ENCODE data around the gene CYP20A1. TPM values are rescaled to one million over a fixed set of nuclear protein-coding genes. Genes with fewer than 3 reads are reported as not detected.
A peak's percentile ranks its signal among the peaks of the same experiment; 100 is the strongest.
"Not testable (repeated sequence)": the region's sequence is repeated elsewhere in the genome, so short reads cannot be mapped to it uniquely, and the experiment has no call there.

CYP20A1 gene
- total RNA-seq, 1 donor from 2014 or later, result 32.6 TPM

DNA sequence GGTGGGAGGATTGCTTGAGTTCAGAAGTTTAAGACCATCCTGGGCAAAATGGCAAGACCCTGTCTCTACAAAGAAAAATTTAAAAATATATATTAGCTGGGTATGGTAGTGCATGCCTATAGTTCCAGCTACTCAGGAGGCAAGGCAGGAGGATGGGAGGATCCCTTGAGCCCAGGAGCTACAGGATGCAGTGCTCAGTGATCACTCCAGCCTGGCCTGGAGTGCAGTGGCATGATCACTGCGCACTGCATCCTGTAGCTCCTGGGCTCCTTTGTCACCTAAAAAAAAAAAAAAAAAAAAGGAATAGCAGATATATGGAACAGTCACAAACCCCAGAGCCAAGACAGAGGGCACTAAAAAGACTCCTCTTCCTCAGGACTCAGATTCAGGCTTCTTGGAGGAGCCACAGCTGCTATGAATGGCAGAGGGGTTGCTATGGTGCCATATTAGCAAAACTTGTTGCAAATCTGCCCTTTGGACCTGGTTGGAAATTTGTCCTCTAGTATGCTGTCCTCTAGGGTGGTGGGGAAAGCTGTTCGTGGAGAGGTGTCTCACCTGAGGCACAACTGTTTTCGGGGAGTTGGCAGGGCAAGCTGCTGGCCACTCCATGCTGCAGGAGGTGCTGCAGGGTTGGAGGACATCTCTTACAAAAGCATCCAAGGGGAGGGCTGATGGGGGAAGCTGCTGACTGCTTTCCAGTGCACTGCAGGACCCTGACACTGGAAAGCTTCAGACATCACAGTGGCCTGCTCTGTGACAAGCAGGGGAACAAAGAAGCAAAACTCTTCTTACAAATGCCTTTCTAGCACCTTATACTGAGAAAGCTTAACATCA, 22.7 kb downstream of the CYP20A1 start:
- ATAC-seq (no peak), DNase-seq (ENCODE audit: low spot score) (no peak)
- intact Hi-C loops (cut with DNase I), result no loop called here

DNA sequence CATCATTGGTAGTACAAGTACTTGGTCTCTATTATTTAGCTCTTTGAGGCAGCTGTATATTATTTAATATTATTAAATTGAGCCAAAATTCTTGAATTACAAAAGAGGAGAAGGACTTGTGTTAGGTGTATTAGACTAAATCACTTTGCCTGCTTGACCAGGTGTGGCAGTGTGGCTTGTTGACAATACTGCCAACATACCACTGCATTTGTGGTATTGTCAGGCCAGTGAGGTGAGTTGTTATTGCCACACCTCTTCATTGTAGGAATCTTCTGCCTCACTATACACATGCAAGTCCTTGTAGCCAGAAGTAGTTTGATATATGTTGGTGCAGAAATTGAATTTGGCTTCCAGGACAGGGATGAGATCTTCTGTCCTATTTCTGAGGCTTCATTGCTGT, 40.5 kb downstream of the CYP20A1 start:
- no peak for DNase-seq (ENCODE audit: low spot score)
- ATAC-seq, result no peak
- intact Hi-C loops (cut with DNase I), result no loop called here

DNA sequence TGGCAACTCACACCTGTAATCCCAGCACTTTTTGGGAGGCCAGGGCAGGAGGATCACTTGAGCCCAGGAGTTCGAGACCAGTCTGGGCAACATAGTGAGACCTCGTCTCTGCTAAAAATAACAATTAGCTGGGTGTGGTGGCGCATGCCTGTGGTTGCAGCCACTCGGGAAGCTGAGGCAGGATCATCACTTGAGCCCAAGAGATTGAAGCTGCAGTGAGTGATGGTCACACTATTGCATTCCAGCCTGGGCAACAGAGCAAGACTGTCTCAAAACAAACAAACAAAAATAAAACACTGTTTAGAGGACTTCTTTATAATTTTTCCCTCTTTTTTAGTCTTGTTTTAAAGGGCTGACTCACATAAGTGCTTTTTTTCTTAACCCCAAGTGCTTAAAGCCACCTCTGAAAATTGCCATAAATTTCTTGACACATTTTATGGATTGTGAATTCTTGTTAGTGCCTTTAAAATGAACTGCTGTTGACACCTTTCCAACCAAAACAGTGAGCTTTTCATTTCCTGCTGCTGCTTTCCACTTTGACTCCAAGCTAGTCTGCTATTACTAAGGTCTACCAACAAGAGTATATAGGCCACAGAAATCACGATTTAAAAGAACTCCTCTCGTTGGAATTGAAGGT, 41.7 kb downstream of the CYP20A1 start:
- intact Hi-C loops (cut with DNase I), result no loop called here
- DNase-seq (ENCODE audit: low spot score) (no peak), ATAC-seq (no peak)

DNA sequence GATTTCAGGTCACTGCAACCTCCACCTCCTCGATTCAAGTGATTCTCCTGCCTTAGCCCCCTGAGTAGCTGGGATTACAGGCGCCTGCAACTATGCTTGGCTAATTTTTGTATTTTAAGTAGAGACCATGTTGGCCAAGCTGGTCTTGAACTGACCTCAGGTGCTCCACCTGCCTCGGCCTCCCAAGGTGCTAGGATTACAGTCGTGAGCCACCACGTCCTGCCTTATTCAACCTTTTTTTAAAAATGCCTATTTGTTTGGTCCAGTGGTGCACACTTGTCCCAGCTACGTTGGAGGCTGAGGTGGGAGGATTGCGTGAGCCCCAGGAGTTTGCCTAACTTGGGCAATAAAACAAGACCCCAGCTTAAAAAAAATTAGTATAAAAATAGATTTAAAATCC, 43.3 kb downstream of the CYP20A1 start:
- ATAC-seq (no peak), DNase-seq (ENCODE audit: low spot score) (no peak)
- intact Hi-C loops (cut with DNase I), result no loop called here

DNA sequence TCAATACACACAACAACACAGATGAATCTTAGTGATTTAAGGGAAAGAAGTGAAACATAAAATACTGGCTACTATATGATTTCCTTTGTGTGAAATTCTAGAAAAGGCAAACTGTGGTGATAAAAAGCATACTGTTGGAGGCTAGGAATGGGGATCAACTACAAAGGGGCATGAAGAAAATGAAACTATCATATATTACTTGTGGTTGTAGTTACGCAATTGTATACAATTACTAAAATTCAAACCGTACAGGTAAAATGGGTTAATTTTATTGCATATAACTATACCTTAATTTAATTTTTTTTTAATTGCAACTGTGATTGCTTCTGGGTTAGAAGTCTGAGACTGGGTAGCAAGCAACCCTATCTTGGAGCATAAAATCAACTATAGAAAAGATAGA, 47.7 kb downstream of the CYP20A1 start:
- intact Hi-C loops (cut with DNase I), result no loop called here
- ATAC-seq (no peak), DNase-seq (ENCODE audit: low spot score) (no peak)

DNA sequence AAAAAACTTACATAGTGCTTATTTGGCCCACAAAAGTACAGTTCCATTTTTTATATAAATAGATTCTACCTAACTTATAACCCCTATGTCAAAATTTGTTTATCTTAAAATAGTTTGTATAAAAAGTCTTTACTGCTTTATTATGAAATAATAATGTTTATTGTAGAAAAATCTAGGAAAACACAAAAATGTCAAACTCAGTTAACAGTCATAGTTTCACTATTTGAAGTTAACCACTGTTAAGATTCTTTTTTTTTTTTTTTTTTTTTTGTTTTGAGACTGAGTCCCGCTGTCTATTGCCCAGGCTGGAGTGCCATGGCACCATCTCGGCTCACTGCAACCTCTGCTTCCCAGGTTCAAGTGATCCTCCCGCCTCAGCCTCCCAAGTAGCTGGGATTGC, 62.8 kb downstream of the CYP20A1 start:
- intact Hi-C loops (cut with DNase I), result no loop called here
- ATAC-seq, result no peak

DNA sequence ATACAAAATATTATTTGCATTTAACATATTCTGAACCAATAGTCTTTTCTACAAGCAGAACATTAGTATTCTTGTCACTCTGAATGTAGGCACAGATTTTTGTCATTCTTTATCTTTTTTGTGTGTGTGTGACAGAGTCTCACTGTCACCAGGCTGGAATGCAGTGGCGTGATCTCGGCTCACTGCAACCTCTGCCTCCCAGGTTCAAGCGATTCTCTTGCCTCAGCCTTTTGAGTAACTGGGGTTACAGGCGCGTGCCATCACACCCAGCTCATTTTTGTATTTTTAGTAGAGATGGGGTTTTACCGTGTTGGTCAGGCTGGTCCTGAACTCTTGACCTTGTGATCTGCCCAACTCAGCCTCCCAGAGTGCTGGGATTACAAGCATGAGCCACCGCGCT, 63.8 kb downstream of the CYP20A1 start:
- DNase-seq (ENCODE audit: low spot score); intact Hi-C loops (cut with DNase I); ATAC-seq: not testable (repeated sequence)

More for the DNA sequence above, 62.8 kb downstream of the CYP20A1 start:
- no peak for DNase-seq (ENCODE audit: low spot score)

DNA sequence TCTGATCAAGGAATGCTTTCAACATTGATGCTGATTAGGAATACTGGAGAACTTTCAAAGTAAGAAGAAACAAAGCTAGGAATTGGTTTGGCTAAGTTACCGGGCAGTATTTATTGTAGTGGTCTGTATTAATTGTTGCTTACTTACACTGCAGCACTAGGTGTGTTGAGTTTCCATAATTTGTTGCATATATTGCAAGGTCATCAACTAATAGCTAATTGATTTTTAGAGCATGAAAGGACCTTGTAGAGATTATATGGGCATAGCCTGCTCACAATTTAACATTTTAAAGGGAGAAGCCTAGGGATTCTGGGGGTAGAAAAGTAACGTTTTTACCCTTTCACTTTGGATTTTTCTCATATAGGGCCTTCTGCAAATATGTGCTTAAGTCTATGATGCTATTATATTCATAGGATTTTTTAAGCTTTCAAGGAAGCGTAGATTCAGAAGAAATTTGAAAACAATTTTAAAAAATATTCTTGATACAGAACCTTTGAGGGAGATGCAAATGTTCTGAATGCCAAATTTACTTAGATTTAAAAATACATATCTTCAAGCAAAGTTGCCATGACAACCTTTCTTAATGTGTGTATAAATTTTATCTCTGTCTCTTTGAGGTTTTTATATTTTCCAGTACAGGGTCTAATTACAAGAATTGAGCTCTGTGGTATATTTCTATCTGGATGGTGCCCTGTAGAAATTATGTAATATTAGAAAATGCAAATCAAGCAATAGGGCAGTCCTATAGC, 72.0 kb downstream of the CYP20A1 start:
- ATAC-seq (no peak), DNase-seq (ENCODE audit: low spot score) (no peak)
- intact Hi-C loops (cut with DNase I), result no loop called here

DNA sequence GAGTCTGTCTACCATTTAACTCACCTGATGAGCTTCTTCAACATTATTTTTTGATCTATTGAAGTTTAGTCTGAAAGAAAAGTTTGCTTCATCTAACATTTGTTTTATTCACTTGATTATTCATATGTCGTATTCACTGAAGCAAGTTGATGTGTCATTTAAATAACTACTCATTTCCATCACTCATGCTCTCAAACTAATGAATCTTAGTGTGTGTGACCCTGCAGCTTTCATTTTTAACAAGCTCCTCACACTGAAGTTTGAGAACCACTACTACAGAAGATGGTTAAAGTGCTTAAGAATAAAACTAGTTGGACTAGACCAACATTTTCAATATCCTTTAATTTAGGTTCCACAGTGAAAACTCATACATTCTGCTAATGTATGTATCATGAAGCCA, 87.5 kb downstream of the CYP20A1 start:
- no peak for DNase-seq (ENCODE audit: low spot score)
- intact Hi-C loops (cut with DNase I), result no loop called here
- ATAC-seq, result no peak

DNA sequence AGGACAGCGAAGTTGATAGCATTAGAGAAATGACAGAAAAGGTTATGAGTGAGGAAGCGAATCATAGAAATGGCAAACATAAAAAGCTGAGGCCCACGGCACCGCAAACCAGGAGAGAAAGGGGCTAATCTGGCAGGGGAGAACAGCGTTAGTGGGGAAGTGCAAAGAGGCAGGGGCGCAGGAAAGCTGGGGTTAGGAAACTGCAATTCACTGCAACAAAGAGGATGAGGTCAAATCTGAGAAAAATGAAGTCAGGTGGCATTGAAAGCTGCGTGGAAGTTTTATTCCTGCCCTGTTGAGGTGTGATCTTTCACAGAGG, 88.7 kb downstream of the CYP20A1 start:
- intact Hi-C loops (cut with DNase I), result no loop called here
- no peak for ATAC-seq
- DNase-seq (ENCODE audit: low spot score), result no peak

DNA sequence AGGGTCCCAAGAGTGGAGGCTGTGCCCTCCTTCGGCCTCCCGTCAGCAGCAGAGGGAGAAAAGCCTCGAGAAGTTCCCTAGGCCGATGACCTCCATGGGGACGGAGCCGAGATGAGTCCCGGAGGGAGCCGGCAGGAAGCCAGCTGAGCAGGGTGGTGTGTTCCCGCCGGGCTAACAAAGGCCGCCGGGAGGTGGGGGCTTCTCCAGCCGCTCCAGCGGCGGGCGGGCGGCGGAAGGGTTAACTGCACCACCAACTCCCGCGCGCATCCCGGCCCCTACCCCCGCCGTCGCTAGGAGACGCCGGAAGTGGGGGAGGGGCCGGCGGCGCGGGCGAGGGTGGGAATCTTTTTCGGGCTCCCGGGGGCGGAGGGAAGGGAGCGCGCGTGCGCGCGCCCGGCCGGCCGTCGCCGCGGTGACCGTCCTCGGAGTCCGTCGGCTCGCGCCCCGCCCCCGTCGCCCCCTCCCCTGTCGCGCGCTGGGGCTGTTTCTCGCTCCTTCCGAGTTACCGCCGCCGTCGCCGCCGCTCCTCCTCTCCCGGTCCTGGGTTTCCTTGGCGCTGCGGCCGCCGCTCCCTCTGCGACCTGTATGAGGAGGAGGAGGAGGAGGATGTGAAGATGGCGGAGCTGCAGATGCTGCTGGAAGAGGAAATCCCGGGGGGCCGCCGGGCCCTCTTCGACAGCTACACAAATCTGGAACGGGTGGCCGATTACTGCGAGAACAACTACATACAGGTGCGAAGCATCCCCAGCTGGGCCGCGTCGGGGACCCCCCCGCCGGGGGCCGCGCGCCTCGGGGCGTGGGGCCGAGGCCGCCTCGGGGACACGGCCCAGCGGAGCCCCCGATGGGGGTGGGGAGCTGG, 89.3 kb downstream of the CYP20A1 start, which contains the start of gene ABI2:
ABI2 (plus strand) TSS at position 494 of the 859 bp plus-strand sequence; CDS start at position 615, 121 bp downstream.
- ATAC-seq, result peak; percentile 97
- peak; percentile 90 for DNase-seq (ENCODE audit: low spot score)
- intact Hi-C loops (cut with DNase I), result no loop called here

DNA sequence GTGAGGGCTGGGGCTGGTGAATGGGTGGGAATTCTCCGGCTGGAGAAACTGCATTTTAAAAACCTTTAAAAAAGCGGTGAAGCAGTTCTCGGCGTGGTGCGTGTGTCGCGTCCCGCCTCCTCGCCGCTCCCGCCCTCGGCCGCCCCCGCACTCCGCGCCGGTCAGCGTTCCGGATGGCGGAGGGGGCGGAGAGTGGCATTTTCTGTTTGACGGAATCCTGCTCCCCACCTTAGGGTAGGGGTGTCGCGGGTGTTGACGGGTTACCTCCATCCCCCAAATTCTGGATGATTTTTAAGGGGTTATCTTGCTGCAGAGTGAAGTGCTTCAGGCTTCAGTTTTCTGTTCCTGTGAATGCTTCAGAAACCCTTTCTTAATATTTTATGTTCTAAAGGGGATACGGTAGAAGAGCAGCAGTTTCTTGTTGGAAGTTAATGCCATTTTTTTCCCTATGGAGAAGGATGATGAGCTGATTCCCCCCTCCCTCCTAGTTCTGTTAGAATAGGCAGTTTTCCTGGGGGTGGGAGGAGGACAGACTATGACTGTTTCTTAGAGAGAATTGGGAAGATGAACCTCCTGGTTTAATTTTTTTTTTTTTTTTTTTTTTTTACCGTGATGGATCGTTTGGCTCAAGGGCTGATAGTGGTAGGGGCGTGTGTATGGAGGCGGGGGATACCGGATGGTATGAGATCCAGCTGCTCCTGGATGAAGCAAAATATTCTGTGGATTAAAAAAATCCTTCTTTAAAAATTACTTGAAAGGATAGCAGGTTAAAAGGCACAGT, 90.1 kb downstream of the CYP20A1 start:
- DNase-seq (ENCODE audit: low spot score) (peak; percentile 66), ATAC-seq (peak; percentile 55)
- intact Hi-C loops (cut with DNase I), result no loop called here

DNA sequence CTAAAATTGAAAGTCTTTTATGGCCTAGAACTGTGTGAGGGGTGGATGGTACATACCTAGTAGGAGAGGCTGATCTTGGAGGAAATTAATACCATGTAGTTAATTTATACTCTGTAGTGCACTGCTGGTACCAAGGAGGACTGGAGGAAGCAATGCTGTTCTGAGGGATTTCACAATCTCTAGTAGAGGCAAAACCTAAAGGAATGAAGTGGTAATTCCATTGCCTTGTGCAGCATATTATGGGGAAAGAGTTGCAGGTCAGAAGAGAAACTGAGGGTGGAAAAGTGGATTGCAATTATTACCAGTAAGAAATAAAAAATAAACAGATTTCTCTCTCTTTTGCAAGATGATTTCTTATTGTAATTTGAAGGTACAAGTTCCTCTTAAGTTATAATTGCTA, 91.6 kb downstream of the CYP20A1 start:
- ATAC-seq (no peak), DNase-seq (ENCODE audit: low spot score) (no peak)
- intact Hi-C loops (cut with DNase I), result no loop called here

DNA sequence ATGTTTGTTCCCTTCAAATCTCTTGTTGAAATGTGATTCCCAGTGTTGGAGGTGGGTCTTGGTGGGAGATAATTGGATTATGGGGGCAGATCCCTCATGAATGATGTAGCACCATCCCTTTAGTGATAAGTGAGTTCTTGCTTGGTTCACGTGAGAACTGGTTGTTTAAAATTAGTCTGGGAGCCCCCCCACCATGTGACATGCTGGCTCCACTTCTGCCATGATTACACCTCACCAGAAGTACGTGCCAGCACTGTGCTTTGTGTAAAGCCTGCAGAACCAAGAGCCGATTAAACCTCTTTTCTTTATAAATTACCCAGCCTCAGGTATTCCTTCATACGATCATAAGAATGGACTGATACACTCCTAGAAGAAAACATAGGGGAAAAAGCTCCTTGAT, 99.5 kb downstream of the CYP20A1 start:
- intact Hi-C loops (cut with DNase I), result no loop called here
- ATAC-seq (no peak), DNase-seq (ENCODE audit: low spot score) (no peak)

DNA sequence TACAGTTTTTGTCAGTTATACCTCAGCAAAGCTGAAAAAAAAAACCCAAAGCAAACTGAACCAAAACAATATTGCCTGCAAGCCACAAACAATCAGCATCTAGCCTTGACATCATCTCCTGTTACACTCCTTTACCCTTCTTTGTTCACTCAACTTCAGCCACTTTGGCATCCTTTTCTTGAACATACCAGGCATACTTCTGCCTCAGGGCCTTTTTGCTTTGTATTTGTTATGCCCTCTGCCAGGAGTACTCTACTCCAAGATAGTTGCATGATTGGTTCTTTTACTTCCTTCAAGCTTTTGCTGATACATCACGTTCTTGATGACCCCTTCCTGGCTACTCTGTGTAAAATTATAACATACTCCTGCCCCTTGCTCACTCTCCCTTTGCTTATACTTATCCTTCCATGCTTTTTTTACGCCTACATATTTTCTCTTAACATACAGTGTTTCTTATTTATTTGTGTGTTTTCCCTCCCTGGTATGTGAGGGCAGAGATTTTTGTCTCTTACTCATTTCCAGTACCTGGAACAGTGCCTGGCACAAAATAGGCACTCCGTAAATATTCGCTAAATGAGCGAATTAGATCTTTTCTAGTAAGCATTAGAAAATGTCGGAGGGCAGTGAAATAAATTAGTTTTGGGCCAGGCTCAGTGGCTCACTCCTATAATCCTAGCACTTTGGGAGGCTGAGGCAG, 102.1 kb downstream of the CYP20A1 start:
- DNase-seq (ENCODE audit: low spot score) (no peak), ATAC-seq (no peak)
- intact Hi-C loops (cut with DNase I), result no loop called here

DNA sequence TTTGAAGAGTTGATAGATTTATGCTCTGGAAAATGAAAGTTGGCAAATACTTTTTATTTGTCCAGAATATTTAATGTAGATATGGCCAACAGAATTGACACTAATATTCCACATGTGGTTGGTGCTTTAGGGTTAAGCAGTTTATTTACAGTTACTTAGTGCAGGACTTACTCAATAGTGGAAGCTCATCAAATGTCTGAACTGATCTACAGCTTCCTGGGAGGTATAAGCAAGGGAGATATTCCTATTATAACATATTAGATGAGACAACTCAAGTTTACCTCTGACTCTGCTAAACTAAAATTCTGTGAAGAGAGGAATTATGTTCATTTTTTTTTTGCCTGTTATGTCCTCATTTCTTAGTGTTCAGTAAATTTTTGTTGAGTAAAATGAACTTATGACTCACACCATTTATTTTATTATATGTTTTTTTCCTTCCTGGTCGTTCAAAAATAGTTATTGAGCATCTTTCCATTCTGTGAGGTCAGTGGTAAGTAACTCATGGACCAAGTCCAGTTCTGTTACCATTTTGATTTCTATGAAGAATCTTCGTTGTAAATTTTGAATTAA, 103.0 kb downstream of the CYP20A1 start:
- intact Hi-C loops (cut with DNase I), result no loop called here
- ATAC-seq (no peak), DNase-seq (ENCODE audit: low spot score) (no peak)

DNA sequence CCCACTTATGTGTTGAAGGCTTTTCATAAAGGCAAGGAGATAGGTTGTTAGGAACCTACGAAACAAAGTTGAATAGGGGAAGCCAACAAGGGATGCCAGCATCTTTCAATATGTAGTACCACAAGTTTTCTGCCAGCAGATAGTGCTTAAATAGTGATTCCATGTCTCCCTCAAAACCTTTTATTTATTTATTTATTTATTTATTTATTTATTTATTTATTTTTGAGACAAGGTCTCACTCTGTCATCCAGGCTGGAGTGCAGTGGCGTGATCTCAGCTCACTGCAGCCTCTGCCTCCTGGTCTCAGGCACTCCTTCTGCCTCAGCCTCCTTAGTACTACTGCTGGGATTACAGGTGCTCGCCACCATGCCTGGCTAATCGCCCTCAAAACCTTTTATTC, 103.6 kb downstream of the CYP20A1 start:
- intact Hi-C loops (cut with DNase I); DNase-seq (ENCODE audit: low spot score); ATAC-seq: not testable (repeated sequence)

All from sciatic nerve (tissue), 2 donors.